ENCODE data around the gene CAMK2D. TPM values are rescaled to one million over a fixed set of nuclear protein-coding genes. Genes with fewer than 3 reads are reported as not detected.

The CAMK2D gene
- total RNA-seq, 2 experiments from 2014 or later: 29.9 to 32.9 TPM

DNA sequence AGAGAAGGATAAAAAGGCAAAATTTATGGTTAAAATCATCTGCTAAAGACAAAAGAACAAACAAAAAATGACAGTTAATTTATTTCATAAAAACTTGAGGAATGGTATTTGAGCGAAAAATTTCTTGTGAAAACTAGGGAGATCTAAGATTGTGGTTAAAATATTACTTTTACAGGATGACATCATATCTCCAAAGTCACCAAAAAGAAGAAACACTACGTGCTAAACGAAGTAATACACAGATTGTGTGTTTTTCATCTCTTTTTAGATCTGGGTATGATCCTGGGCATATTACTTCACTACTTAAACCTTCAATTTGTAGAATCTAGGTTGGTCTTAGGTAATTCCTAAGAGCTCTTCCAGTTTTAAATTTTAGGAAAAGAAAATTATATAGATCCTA, 107.7 kb downstream of the CAMK2D start:
- TF ChIP-seq, protein P1, sequence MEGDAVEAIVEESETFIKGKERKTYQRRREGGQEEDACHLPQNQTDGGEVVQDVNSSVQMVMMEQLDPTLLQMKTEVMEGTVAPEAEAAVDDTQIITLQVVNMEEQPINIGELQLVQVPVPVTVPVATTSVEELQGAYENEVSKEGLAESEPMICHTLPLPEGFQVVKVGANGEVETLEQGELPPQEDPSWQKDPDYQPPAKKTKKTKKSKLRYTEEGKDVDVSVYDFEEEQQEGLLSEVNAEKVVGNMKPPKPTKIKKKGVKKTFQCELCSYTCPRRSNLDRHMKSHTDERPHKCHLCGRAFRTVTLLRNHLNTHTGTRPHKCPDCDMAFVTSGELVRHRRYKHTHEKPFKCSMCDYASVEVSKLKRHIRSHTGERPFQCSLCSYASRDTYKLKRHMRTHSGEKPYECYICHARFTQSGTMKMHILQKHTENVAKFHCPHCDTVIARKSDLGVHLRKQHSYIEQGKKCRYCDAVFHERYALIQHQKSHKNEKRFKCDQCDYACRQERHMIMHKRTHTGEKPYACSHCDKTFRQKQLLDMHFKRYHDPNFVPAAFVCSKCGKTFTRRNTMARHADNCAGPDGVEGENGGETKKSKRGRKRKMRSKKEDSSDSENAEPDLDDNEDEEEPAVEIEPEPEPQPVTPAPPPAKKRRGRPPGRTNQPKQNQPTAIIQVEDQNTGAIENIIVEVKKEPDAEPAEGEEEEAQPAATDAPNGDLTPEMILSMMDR (IDR thresholded peaks at IDR 0.05): no peak
- Histone ChIP-seq H3K9me3 (ENCODE audit: control insufficient read depth in 1 of 2, insufficient read depth in 1 of 2, low read length in 2 of 2) (no peaks in the 10 kb centered on the region), H3K27ac (ENCODE audit: low read depth in 1 of 2, low read length in 2 of 2) (no peak overlapping the region), H3K27me3 (ENCODE audit: control insufficient read depth in 1 of 2, insufficient read depth in 2 of 2, low read length in 2 of 2) (no peaks in the 10 kb centered on the region), H3K4me1 (ENCODE audit: insufficient read depth, low read length) (no peaks in the 10 kb centered on the region), H3K36me3 (ENCODE audit: insufficient read depth, low read length) (peaks cover 2% of the 10 kb centered on the region), H3K4me3 (ENCODE audit: low read length) (no peak overlapping the region)
- no peaks in the 10 kb centered on the region for H3K27me3 Mint-ChIP-seq
- H3K27ac Mint-ChIP-seq: no peak overlapping the region
- no peak overlapping the region for H3K4me3 Mint-ChIP-seq
- H3K36me3 Mint-ChIP-seq (ENCODE audit: low read depth): peaks cover 18% of the 10 kb centered on the region
- intact Hi-C loops (cut with DNase I, micrococcal nuclease): no loop called here
- peaks cover 39% of the 10 kb centered on the region for H3K4me1 Mint-ChIP-seq (ENCODE audit: low read depth)
- ChIA-PET CTCF (interaction anchor here (1.2 kb wide), 1 partner anchor 17 kb away, joined by 3 read pairs; no protein-coding TSS in a partner anchor), POLR2A (no interaction called here)
- DNase-seq: no peak
- no peaks in the 10 kb centered on the region for H3K9me3 Mint-ChIP-seq
- ATAC-seq (ENCODE audit: poor library complexity): no peak

DNA sequence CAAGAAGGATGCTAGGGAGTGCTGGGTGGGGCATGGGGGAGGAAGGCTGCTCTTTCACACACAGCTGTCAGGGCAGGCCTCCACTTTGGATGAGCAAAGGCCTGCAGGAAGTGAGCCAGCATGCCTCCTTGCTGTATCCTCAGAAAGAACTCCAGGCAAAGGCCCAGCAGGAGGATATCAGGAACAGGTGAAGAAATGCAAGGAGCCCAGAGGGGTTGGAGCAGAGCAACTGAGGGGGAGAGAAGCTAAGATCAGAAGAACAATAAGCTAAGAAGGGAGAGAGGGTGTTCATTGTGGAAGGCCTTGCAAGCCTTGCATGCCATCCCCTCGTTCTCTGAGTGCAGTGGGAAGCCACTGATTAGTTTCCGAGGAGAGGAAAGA, 115.1 kb downstream of the CAMK2D start:
- Histone ChIP-seq H3K4me1 (ENCODE audit: insufficient read depth, low read length) (no peaks in the 10 kb centered on the region), H3K4me3 (ENCODE audit: low read length) (no peak overlapping the region), H3K9me3 (ENCODE audit: control insufficient read depth in 1 of 2, insufficient read depth in 1 of 2, low read length in 2 of 2) (no peaks in the 10 kb centered on the region), H3K36me3 (ENCODE audit: insufficient read depth, low read length) (no peaks in the 10 kb centered on the region), H3K27ac (ENCODE audit: low read depth in 1 of 2, low read length in 2 of 2) (no peak overlapping the region), H3K27me3 (ENCODE audit: control insufficient read depth in 1 of 2, insufficient read depth in 2 of 2, low read length in 2 of 2) (no peaks in the 10 kb centered on the region)
- ChIA-PET POLR2A (interaction anchor here (0.6 to 1.2 kb wide), 2 partner anchors 9 to 14 kb away, joined by 3 to 4 read pairs; no protein-coding TSS in a partner anchor), CTCF (interaction anchor here (2.6 kb wide), 1 partner anchor 13 kb away, joined by 8 read pairs; no protein-coding TSS in a partner anchor)
- Mint-ChIP-seq H3K9me3 (no peaks in the 10 kb centered on the region), H3K4me1 (ENCODE audit: low read depth) (peaks cover 35% of the 10 kb centered on the region), H3K4me3 (no peak overlapping the region), H3K36me3 (ENCODE audit: low read depth) (peaks cover 30% of the 10 kb centered on the region), H3K27ac (no peak overlapping the region), H3K27me3 (no peaks in the 10 kb centered on the region)
- TF ChIP-seq, protein P1 (IDR thresholded peaks at IDR 0.05): no peak
- ATAC-seq (ENCODE audit: poor library complexity) (no peak), DNase-seq (no peak)
- intact Hi-C loops (cut with DNase I, micrococcal nuclease): no loop called here

DNA sequence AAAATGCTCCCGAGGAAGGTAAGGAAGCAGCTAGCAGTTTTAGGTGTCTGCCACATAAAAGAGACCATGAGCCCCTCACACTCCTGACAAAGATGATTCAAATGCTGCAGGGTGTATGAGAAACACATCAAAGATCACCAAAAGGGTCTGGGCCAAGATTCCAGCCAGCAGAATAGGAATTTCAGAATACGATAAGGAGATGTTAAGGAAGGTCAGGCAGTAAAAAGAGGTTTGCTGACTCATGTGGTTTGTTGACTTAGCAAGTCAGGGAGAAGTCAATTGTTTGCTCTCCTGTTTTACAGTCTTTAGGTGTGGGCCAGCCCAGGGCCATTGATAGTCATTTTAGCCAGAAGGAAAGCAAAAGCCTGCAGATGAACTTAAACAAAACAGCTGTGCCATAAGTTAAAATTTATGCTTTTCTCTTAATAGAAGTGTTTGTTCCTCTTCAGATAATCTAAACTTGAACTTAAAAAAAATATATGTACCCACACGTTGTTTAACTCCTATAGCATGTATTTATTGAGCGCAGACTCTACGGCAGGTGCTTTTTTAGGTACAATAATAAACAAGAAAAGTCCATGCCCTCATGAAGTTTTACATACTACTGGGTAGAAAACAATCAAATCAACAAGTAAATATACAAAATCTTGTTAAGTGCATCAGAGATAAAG, 115.6 kb downstream of the CAMK2D start:
- Histone ChIP-seq H3K27ac (ENCODE audit: low read depth in 1 of 2, low read length in 2 of 2) (no peak overlapping the region), H3K9me3 (ENCODE audit: control insufficient read depth in 1 of 2, insufficient read depth in 1 of 2, low read length in 2 of 2) (no peaks in the 10 kb centered on the region), H3K36me3 (ENCODE audit: insufficient read depth, low read length) (no peaks in the 10 kb centered on the region), H3K4me1 (ENCODE audit: insufficient read depth, low read length) (no peaks in the 10 kb centered on the region), H3K27me3 (ENCODE audit: control insufficient read depth in 1 of 2, insufficient read depth in 2 of 2, low read length in 2 of 2) (no peaks in the 10 kb centered on the region), H3K4me3 (ENCODE audit: low read length) (no peak overlapping the region)
- POLR2A ChIA-PET: interaction anchor here (0.6 to 1.2 kb wide), 2 partner anchors 9 to 15 kb away, joined by 3 to 4 read pairs; no protein-coding TSS in a partner anchor
- TF ChIP-seq, protein P1 (IDR thresholded peaks at IDR 0.05): no peak
- Mint-ChIP-seq H3K27ac (no peak overlapping the region), H3K9me3 (no peaks in the 10 kb centered on the region), H3K36me3 (ENCODE audit: low read depth) (peaks cover 30% of the 10 kb centered on the region), H3K4me1 (ENCODE audit: low read depth) (peaks cover 37% of the 10 kb centered on the region), H3K27me3 (no peaks in the 10 kb centered on the region), H3K4me3 (no peak overlapping the region)
- CTCF ChIA-PET: interaction anchor here (2.6 kb wide), 1 partner anchor 13 kb away, joined by 8 read pairs; no protein-coding TSS in a partner anchor
- ATAC-seq (ENCODE audit: poor library complexity): no peak
- intact Hi-C loops (cut with DNase I, micrococcal nuclease): no loop called here
- DNase-seq: no peak

Data from CD4-positive, alpha-beta T cell (primary cell).